GM19193 (cell line): Measurements from ENCODE around the gene LYRM2.

Experiments used
- POLR2A ChIP-seq: IDR thresholded peaks from 4 replicates; pipeline ENCODE4 v1.6.1; 2011; ENCODE audit not compliant: insufficient read depth, insufficient read length; ENCODE audit errors: extremely low read depth

The LYRM2 gene

GRCh38 chr6:89582669-89583325 lies 55.8 kb downstream of the LYRM2 start:
- TF ChIP-seq POLR2A = no peak

- TF ChIP-seq POLR2A = no peak
These were observed 56.9 kb downstream of the LYRM2 start for GRCh38 chr6:89581689-89582088.

- TF ChIP-seq POLR2A = no peak
These were observed 57.4 kb downstream of the LYRM2 start for GRCh38 chr6:89580997-89581666.

- TF ChIP-seq POLR2A = no peak
These were observed 63.0 kb downstream of the LYRM2 start for GRCh38 chr6:89575562-89575960.

GRCh38 chr6:89574910-89575561 lies 63.5 kb downstream of the LYRM2 start:
- no peak for TF ChIP-seq POLR2A

- no peak for TF ChIP-seq POLR2A
These were observed 70.7 kb downstream of the LYRM2 start for GRCh38 chr6:89567630-89568390.

GRCh38 chr6:89566930-89567629 lies 71.5 kb downstream of the LYRM2 start:
- TF ChIP-seq POLR2A = no peak

GRCh38 chr6:89566008-89566800 lies 72.3 kb downstream of the LYRM2 start:
- TF ChIP-seq POLR2A = no peak

- TF ChIP-seq POLR2A = no peak
These were observed 73.7 kb downstream of the LYRM2 start for GRCh38 chr6:89564752-89565427.

- no peak for TF ChIP-seq POLR2A
These were observed 74.7 kb downstream of the LYRM2 start for GRCh38 chr6:89563866-89564265.

GRCh38 chr6:89562093-89562973 lies 76.2 kb downstream of the LYRM2 start:
- no peak for TF ChIP-seq POLR2A

- no peak for TF ChIP-seq POLR2A
These were observed 79.1 kb downstream of the LYRM2 start for GRCh38 chr6:89559487-89559886.

GRCh38 chr6:89555806-89556205 lies 82.7 kb downstream of the LYRM2 start:
- no peak for TF ChIP-seq POLR2A

- TF ChIP-seq POLR2A = no peak
These were observed 83.5 kb downstream of the LYRM2 start for GRCh38 chr6:89555031-89555430.
